Forelimb muscle (tissue), 1 donor: Measurements from ENCODE around the gene KLB. TPM values are rescaled to one million over a fixed set of nuclear protein-coding genes. Genes with fewer than 3 reads are reported as not detected.

Source experiments
- DNase-seq: peaks from one replicate; pipeline ENCODE4 v3.0.0-alpha.2; 2013; ENCODE audit warnings: low read depth
- polyA plus RNA-seq: library from polyadenylated mRNA; unstranded; fragments of 120-200 nt; gene quantifications from one replicate; pipeline ENCODE4 v1.2.1, GENCODE V29; 2013; ENCODE audit not compliant: insufficient read length

Gene KLB
- polyA plus RNA-seq, 1 donor: 0.09 TPM

DNA sequence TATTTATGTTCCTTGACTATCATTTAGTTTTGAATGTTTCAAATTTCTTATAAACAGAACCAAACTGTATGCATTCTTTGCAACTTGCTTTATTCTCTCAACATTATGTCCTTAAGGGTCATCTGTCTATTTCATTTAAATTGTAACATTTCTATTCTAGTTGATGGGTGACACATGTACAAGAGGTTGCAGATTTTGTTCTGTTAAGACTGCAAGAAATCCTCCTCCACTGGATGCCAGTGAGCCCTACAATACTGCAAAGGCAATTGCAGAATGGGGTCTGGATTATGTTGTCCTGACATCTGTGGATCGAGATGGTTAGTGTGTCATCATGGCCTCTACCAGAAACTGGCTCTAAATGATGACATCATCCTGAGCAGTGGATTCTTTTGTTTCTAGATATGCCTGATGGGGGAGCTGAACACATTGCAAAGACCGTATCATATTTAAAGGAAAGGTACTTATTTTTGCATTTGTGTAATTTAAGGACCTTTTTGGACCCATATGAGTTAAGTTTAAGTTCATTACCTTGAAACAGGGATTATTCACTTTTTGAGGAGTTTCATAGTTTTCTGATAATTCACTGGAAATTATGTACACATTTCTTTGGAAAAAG is 58.3 kb downstream of the KLB start:
- DNase-seq: no peak

- DNase-seq: no peak
Measured at GRCh38 chr4:39466747-39467146, 60.0 kb downstream of the KLB start.

DNA sequence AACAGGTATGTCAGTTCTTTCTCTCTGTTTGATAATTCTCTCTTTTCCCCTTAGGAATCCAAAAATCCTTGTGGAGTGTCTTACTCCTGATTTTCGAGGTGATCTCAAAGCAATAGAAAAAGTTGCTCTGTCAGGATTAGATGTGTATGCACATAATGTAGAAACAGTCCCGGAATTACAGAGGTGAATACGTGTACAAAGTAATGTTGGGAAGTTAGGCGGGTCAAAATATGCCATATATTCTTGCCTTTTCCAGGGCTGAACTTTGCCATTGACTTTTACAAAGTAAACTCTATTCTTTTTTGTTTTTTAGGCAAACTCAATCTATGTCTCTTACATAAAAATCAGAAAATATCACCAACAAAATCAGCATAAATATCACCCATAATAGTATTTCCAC is 60.7 kb downstream of the KLB start:
- no peak for DNase-seq

- DNase-seq: peak; percentile 46
Measured at GRCh38 chr4:39469429-39470077, 62.8 kb downstream of the KLB start.

GRCh38 chr4:39470402-39470801 is 63.7 kb downstream of the KLB start:
- DNase-seq: no peak

GRCh38 chr4:39472396-39472795 is 65.7 kb downstream of the KLB start:
- DNase-seq: no peak

GRCh38 chr4:39476187-39476895 is 69.6 kb downstream of the KLB start:
- no peak for DNase-seq

GRCh38 chr4:39480251-39480650 is 73.5 kb downstream of the KLB start:
- DNase-seq: no peak

- DNase-seq: no peak
Measured at GRCh38 chr4:39480902-39481695, 74.4 kb downstream of the KLB start.

- DNase-seq: no peak
Measured at GRCh38 chr4:39484582-39485272, 78.0 kb downstream of the KLB start.

DNA sequence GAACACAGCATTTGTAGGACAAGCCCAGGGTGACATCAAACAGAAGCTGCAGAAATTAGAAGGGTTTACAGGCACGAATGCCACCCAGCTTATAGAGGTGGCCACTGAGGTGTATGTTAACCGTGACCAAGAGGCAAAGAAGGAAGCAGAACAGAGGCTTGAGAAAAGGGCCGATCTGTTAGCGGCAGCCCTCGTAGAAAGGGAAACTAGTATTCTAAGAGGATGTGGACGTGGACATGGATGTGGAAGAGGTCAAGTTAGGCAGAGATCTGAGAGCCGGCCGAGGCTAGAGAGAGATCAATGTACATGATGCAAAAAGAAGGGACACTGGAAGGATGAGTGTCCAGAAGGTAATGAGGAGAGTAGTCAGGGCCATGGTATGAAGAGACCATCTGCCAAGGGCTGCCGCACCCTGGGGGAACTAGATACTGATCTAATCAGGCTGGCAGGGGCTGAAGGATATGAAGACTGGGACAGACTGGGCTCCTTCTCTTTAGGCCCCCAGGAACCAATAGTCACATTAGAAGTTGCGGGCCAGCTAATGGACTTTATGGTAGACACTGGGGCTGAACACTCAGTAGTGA is 79.6 kb downstream of the KLB start:
- DNase-seq: no peak

DNA sequence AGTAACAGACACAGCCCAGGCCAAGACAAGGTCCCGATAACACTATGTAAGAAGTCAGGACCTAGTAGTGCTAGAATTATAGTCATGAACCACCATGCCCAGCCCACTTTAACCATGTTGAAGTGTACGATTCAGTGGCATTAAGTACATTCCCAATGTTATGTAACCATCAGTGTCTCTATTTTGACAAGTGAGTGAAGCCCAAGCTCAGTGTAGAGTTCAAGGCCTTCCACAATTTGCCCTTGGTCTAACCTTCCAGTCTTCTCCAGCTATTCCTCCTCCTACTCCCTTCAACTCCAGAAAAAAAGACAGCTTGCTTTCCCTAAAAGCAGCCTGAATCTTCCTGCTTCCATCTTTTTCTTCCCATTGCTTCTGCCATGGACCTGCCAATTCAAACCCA is 83.6 kb downstream of the KLB start:
- DNase-seq: no peak

DNA sequence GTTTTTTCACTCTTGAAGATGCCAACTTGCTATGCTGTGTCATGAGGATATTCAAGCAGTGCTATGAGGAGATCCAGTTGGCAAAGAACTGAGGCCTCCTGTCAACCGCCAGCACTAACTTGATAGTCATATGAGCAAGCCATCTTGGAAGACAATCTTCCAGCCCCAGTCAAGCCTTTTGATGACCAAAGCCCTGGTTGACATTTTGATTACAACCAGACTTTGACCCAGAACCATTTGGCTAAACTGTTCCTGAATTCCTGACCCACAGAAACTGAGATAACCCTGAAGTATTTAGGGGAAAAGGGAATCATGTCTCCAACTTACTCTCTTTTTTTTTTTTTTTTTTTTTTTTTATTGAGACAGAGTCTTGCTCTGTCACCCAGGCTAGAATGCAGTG is 87.6 kb downstream of the KLB start:
- no peak for DNase-seq

DNA sequence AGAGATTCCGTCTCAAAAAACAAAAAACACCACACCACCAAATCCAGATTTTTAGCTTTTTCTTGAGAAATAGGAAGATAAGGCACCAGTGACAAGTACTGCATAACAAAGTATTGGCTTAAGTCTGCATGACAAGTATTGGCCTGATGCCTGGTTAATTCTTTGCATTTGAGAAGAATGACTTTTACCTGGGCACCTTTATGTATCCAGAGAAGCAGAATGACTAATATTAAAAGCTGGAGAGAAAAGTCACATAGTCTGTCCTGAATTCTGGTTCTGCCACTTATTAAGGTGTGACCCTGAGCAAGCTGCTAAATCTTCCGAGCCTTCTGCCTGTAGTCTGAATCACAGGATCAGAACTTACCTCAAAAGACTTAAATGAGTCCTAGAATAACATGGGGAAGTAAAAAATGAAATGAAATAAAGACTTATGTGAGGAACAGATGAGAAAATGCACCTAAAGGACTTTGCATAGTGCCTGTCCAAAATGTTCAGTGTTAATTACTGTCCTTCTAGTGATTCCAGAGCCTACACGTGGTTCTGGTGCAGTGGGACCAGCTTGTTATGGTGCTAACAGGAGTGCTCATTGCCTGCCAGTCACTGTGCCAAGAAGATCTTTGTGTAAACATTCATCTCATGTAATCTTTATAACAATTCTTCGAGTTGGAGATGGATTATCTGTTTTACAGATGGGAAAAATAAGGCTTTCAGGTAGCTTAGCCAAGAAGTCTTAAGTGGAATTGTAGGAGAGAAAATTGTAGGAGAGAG is 88.9 kb downstream of the KLB start:
- DNase-seq: no peak

DNA sequence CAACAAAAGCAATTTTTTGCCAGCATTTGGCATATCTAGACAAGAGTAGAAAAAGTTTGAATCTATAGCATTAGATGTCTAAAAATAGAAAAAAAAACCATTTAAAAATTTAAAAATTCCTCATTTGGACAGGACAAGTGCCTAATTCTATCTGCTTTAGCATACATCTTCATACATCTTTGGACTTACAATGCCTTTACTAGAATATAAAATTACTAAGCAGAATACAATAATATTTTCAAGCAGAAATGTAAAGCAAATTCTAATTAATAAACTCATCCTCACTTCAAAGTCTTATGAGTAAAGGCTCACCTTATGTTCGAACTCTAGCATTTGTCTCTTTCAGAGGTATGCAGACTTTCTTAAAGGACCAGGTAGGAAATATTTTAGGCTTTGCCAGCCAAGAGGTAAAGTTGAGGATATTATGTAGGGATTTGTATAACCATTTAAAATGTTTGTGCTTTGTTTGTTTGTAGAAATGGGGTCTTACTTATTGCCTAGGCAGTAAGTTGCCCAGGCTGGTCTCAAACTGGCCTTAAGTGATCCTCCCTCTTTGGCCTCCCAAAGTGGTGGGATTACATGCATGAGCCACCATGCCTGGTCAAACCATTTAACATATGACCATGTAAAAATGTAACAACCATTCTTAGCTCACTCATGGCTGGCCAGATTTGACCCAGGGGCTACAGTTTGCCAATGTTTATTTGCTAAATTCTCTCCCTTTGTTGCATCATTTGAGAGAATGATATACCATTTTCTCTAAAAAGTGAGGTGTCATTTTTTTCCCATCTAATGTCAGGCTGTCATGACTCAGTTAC is 91.4 kb downstream of the KLB start:
- DNase-seq: no peak

DNA sequence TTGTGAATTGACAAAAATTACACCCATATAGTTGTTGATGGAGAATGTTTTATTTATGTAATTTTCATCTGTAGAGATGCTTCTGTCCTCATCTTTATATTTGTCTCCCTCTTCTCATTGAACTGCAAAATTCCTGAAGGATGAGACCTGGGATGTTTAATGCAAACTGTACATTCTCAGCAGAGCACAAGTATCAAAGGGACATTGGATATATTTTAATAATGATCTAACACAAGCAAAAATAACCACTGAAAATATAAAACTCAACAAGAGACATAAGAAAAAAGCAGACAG is 91.9 kb downstream of the KLB start:
- no peak for DNase-seq
